ENCODE data around the gene RHD. TPM values are rescaled to one million over a fixed set of nuclear protein-coding genes. Genes with fewer than 3 reads are reported as not detected.

The RHD gene
- total and polyA plus RNA-seq, 2 donors (not counting 1 experiment from before 2014, with no cell fraction given), result not detected

DNA sequence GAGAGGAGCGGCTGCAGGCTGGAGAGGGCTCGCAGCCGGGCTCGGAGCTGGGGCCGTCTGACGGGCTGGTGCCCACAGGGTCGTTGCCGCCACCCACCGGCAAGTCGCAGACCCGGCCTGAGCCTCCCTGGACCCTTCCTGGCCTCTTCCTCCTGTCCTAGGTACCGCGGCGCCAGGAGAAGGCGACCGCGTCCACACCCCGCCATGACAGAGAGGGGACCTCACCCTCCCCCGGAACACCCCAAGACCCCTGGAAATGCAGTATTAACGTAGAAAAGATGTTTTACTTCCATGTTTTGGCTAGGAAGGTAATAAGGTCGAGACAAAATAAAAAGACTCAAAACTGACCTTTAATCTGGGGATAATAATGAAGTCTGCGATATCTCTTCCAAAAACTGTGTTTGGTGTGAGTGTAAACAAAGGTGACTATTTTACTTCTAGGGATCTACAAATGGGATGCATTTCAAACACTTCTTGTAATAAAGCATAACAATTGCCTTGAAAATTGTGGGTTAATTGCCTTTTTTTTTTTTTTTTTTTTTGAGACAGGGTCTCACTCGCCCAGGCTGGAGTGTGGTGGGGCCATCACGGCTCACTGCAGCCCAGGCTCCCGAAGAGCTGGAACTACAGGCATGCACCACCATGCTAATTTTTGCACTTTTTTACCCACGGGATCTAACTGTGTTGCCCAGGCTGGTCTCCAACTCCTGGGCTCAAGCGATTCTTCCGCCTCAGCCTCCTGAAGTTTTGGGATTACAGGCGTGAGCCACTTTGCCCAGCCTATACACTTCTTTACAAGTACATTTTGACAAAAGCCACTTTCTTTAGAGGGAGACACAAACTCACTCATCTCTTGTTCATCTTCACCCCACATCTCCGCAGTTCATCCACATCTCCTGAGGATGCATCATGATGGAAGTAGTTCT is 24.2 kb upstream of the RHD start:
- TF ChIP-seq, protein P1, sequence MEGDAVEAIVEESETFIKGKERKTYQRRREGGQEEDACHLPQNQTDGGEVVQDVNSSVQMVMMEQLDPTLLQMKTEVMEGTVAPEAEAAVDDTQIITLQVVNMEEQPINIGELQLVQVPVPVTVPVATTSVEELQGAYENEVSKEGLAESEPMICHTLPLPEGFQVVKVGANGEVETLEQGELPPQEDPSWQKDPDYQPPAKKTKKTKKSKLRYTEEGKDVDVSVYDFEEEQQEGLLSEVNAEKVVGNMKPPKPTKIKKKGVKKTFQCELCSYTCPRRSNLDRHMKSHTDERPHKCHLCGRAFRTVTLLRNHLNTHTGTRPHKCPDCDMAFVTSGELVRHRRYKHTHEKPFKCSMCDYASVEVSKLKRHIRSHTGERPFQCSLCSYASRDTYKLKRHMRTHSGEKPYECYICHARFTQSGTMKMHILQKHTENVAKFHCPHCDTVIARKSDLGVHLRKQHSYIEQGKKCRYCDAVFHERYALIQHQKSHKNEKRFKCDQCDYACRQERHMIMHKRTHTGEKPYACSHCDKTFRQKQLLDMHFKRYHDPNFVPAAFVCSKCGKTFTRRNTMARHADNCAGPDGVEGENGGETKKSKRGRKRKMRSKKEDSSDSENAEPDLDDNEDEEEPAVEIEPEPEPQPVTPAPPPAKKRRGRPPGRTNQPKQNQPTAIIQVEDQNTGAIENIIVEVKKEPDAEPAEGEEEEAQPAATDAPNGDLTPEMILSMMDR (IDR thresholded peaks at IDR 0.05), result peak; percentile 20
- TF ChIP-seq EZH2 (IDR thresholded peaks at IDR 0.05; ENCODE audit: borderline replicate concordance, insufficient read depth, low read depth, low read length, poor library complexity, severe bottlenecking), result no peak
- ATAC-seq (ENCODE audit: low read depth) (peak; percentile 39), DNase-seq (peak; percentile 13)
- Histone ChIP-seq H3K27ac (ENCODE audit: low read length in 2 of 2) (peak overlapping the region; percentile 97 to 99), H3K9me3 (ENCODE audit: control extremely low read depth in 1 of 3, control insufficient read depth in 2 of 3, insufficient read depth in 1 of 3, low read length in 2 of 3) (no peaks in the 10 kb centered on the region), H3K4me2 (replicated peaks; ENCODE audit: low read depth, low read length, poor library complexity, severe bottlenecking) (peak overlapping the region; percentile 82), H3K27me3 (replicated peaks in 1 of 4; ENCODE audit: control extremely low read depth in 1 of 4, control insufficient read depth in 3 of 4, insufficient read depth in 4 of 4, low read length in 3 of 4) (no peaks in the 10 kb centered on the region), H4K20me1 (ENCODE audit: control insufficient read depth, insufficient read depth, low read length, poor library complexity, severe bottlenecking) (peaks cover 37% of the 10 kb centered on the region), H3K9ac (ENCODE audit: low read length) (peak overlapping the region; percentile 98), H3K79me2 (ENCODE audit: control insufficient read depth, insufficient read depth, low read length) (peaks cover 32% of the 10 kb centered on the region), H3K4me3 (ENCODE audit: control extremely low read depth in 1 of 5, extremely low read depth in 1 of 5, insufficient read depth in 1 of 5, low read depth in 2 of 5, low read length in 4 of 5) (peak overlapping the region; percentile 59 to 97 (median 95)), H3K4me1 (ENCODE audit: control insufficient read depth in 2 of 2, insufficient read depth in 2 of 2, low read length in 2 of 2) (peaks cover 25 to 26% of the 10 kb centered on the region in 2 donors), H2AFZ (ENCODE audit: insufficient read depth, low read depth, low read length, poor library complexity, severe bottlenecking) (peak overlapping the region; percentile 76), H3K36me3 (replicated peaks in 1 of 2; ENCODE audit: control extremely low read depth in 1 of 2, control insufficient read depth in 1 of 2, extremely low read depth in 1 of 2, insufficient read depth in 2 of 2, low read length in 1 of 2) (peaks cover 7 to 33% of the 10 kb centered on the region in 2 experiments)
- Mint-ChIP-seq H3K9me3 (ENCODE audit: insufficient read depth) (no peaks in the 10 kb centered on the region), H3K27ac (peak overlapping the region; percentile 100), H3K4me1 (peaks cover 43% of the 10 kb centered on the region), H3K4me3 (peak overlapping the region; percentile 99), H3K27me3 (no peaks in the 10 kb centered on the region)
- intact Hi-C loops (cut with micrococcal nuclease), result loop anchor here (1.0 to 10.0 kb wide), 8 partner anchors 9 to 605 kb away; partner anchors contain the start of genes MAN1C1, MTFR1L, SRRM1 and SYF2
- CTCF ChIA-PET, result interaction anchor here (1.0 to 1.3 kb wide), 2 partner anchors 9 to 16 kb away, joined by 3 to 10 read pairs; partner anchors contain the start of gene SYF2
- 30% methylated on average over 18 of the region's 30 CpGs for WGBS (ENCODE audit: insufficient coverage)
- POLR2A ChIA-PET, result interaction anchor here (0.5 to 1.6 kb wide), 8 partner anchors 9 to 572 kb away, joined by 3 to 16 read pairs (median 6); partner anchors contain the start of genes MTFR1L, RUNX3 and SYF2

DNA sequence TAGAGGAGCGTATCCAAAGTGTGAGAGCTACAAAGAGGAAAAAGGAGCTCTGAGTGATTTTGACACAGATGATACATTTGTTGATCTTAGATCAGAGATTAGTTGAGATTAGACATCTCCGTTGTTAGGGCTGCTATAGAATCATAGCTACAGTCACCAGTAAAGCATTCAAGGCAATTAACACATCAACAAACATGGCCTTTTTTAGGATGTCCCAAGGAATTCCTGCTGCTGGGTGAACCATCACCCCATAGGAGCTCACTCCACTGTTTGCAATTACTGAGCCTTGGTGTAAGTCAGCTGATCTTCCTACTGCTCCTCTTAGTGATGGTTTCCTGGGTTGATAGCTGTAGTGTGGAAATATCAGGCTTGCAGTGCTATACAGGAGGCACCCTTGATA is 18.4 kb upstream of the RHD start:
- Histone ChIP-seq H3K27ac (ENCODE audit: low read length in 2 of 2) (no peak overlapping the region), H3K4me3 (ENCODE audit: control extremely low read depth in 1 of 5, extremely low read depth in 1 of 5, insufficient read depth in 1 of 5, low read depth in 2 of 5, low read length in 4 of 5) (no peak overlapping the region), H3K4me1 (ENCODE audit: control insufficient read depth in 2 of 2, insufficient read depth in 2 of 2, low read length in 2 of 2) (no peaks in the 10 kb centered on the region), H3K27me3 (replicated peaks in 1 of 4; ENCODE audit: control extremely low read depth in 1 of 4, control insufficient read depth in 3 of 4, insufficient read depth in 4 of 4, low read length in 3 of 4) (no peaks in the 10 kb centered on the region), H3K4me2 (replicated peaks; ENCODE audit: low read depth, low read length, poor library complexity, severe bottlenecking) (no peak overlapping the region), H2AFZ (ENCODE audit: insufficient read depth, low read depth, low read length, poor library complexity, severe bottlenecking) (no peak overlapping the region), H4K20me1 (ENCODE audit: control insufficient read depth, insufficient read depth, low read length, poor library complexity, severe bottlenecking) (peaks cover 37% of the 10 kb centered on the region), H3K36me3 (replicated peaks in 1 of 2; ENCODE audit: control extremely low read depth in 1 of 2, control insufficient read depth in 1 of 2, extremely low read depth in 1 of 2, insufficient read depth in 2 of 2, low read length in 1 of 2) (no peaks in the 10 kb centered on the region), H3K79me2 (ENCODE audit: control insufficient read depth, insufficient read depth, low read length) (peaks cover 47% of the 10 kb centered on the region), H3K9ac (ENCODE audit: low read length) (no peak overlapping the region), H3K9me3 (ENCODE audit: control extremely low read depth in 1 of 3, control insufficient read depth in 2 of 3, insufficient read depth in 1 of 3, low read length in 2 of 3) (no peaks in the 10 kb centered on the region)
- no peak for ATAC-seq (ENCODE audit: low read depth)
- peak; percentile 1 for DNase-seq
- intact Hi-C loops (cut with micrococcal nuclease), result no loop called here
- no peak overlapping the region for H3K27ac Mint-ChIP-seq
- no peaks in the 10 kb centered on the region for H3K9me3 Mint-ChIP-seq (ENCODE audit: insufficient read depth)
- ChIA-PET POLR2A (no interaction called here), CTCF (no interaction called here)
- peaks cover 7% of the 10 kb centered on the region for H3K4me1 Mint-ChIP-seq
- H3K27me3 Mint-ChIP-seq, result no peaks in the 10 kb centered on the region
- WGBS (ENCODE audit: insufficient coverage), result 86% methylated on average over 1 of the region's 2 CpGs
- H3K4me3 Mint-ChIP-seq, result no peak overlapping the region
- TF ChIP-seq, protein P1 (IDR thresholded peaks at IDR 0.05), result no peak
- TF ChIP-seq EZH2 (IDR thresholded peaks at IDR 0.05; ENCODE audit: borderline replicate concordance, insufficient read depth, low read depth, low read length, poor library complexity, severe bottlenecking), result no peak
